ENCODE results near the gene PRKG1. TPM values are rescaled to one million over a fixed set of nuclear protein-coding genes. Genes with fewer than 3 reads are reported as not detected.

PRKG1 gene
- total RNA-seq, 4 donors from 2014 or later: 1.2 to 6.5 (median 2.7) TPM

DNA sequence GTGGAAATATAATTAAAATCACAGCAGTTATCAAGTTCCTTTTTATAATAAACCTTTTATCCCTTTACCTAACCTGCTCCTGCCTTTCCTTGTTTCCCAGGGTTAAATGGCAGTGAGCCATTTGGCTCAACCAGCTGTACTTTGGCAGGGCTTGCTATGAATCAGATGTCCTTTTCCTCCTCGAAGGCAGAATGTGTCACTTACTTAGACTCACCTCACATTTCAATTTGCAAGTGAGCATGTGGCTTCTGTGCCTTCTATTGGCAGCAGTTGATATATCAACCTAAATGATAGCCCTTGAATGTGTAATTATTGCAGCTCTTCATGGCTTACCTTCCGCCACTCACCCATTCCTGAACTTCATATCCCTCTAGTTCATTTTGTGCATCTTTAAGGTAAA is 323.4 kb downstream of the PRKG1 start:
- H3K36me3 ChIP-seq: no peaks in the 10 kb centered on the region
- 37% methylated on average over 2 of the region's 2 CpGs for WGBS
- DNase-seq (ENCODE audit: low spot score in 2 of 2): no peak
- no peak for TF ChIP-seq EP300 (IDR thresholded peaks at IDR 0.05)
- TF ChIP-seq, protein P1, sequence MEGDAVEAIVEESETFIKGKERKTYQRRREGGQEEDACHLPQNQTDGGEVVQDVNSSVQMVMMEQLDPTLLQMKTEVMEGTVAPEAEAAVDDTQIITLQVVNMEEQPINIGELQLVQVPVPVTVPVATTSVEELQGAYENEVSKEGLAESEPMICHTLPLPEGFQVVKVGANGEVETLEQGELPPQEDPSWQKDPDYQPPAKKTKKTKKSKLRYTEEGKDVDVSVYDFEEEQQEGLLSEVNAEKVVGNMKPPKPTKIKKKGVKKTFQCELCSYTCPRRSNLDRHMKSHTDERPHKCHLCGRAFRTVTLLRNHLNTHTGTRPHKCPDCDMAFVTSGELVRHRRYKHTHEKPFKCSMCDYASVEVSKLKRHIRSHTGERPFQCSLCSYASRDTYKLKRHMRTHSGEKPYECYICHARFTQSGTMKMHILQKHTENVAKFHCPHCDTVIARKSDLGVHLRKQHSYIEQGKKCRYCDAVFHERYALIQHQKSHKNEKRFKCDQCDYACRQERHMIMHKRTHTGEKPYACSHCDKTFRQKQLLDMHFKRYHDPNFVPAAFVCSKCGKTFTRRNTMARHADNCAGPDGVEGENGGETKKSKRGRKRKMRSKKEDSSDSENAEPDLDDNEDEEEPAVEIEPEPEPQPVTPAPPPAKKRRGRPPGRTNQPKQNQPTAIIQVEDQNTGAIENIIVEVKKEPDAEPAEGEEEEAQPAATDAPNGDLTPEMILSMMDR (IDR thresholded peaks at IDR 0.05): no peak
- H3K9me3 ChIP-seq: no peaks in the 10 kb centered on the region
- H3K4me3 ChIP-seq: no peak overlapping the region
- H3K4me1 ChIP-seq: peaks cover 9% of the 10 kb centered on the region
- no peak overlapping the region for H3K27ac ChIP-seq
- no peaks in the 10 kb centered on the region for H3K27me3 ChIP-seq

DNA sequence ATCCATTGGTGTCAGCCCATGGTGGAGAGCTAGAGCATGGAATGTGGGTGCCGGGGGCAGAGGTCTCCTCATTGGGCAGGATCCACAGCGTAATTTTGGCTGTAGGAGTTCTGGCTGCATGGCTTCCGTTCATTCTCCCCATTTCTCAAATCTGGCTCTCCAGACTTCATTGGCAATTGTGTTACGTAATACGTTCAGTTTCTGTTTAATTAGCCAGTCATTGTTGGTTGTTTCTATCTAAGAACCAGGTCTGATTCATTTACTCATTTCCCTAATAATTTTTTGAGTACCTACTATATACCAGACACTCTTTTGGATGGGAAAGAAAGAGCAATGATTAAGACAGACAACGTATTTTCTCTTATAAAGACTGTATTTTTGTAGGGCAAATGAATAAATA is 325.6 kb downstream of the PRKG1 start:
- Histone ChIP-seq H3K9me3 (no peaks in the 10 kb centered on the region), H3K27me3 (no peaks in the 10 kb centered on the region), H3K4me3 (no peak overlapping the region), H3K36me3 (no peaks in the 10 kb centered on the region), H3K27ac (no peak overlapping the region), H3K4me1 (peaks cover 9% of the 10 kb centered on the region)
- no peak for DNase-seq (ENCODE audit: low spot score in 2 of 2)
- 86% methylated on average over 6 of the region's 6 CpGs for WGBS
- no peak for TF ChIP-seq POLR2AphosphoS5 (IDR thresholded peaks at IDR 0.05)

DNA sequence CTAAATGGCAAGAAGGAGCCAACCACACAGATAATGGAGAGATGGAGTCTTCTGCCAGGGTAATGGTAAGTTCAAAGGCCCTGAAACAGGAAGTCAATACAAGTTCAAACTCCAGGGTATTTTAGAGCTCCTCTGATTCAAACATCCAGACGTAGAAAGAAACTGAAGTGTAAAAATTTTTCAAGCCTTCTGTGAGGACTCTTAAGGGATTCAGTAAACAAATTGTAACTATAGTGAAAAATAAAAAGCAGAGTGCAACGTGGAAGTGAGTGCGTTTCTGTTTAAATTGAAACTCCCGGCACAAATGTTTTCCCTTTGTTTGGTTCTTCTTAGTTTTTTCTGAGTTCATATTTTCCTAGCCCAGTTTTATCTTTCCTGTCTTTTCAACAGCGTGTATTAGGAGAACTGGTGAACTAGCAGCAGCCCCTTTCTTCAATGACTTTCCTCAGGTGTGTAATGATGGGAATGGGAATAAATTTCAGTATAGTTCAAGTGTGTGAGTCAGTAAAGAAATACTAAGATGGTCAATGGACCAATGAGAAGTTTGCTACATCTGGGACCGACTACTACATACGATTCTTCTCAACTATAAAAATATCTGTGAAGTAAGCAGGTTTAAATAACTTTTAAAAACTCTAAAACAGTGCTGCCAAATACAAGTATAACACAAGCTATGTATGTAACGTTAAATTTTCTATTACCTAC is 326.3 kb downstream of the PRKG1 start:
- H3K27ac ChIP-seq: no peak overlapping the region
- no peaks in the 10 kb centered on the region for H3K9me3 ChIP-seq
- WGBS: 85% methylated on average over 8 of the region's 8 CpGs
- no peak for DNase-seq (ENCODE audit: low spot score in 2 of 2)
- no peaks in the 10 kb centered on the region for H3K36me3 ChIP-seq
- no peaks in the 10 kb centered on the region for H3K27me3 ChIP-seq
- TF ChIP-seq, protein P1 (IDR thresholded peaks at IDR 0.05): no peak
- no peak for TF ChIP-seq POLR2A (IDR thresholded peaks at IDR 0.05)
- peaks cover 12% of the 10 kb centered on the region for H3K4me1 ChIP-seq
- H3K4me3 ChIP-seq: no peak overlapping the region

DNA sequence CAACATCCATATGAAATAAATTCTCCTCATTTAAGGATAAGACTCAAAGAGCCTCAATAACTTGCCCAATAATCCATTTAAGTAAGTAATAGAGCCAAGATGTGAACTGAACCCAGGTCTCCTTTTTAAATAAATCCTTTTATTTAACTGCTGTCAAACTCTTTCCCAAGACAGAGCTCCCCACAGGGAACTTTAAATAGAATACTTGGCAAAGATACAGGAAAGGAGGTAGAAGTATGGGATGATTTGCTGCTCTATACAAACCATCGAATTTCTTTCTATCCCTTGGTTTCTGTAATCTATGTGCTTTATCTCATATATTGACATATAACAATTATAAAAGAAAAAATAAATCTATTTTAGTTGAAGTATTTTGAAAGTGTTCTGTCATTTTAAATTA is 329.2 kb downstream of the PRKG1 start:
- TF ChIP-seq POLR2A (IDR thresholded peaks at IDR 0.05) (no peak), POLR2AphosphoS5 (IDR thresholded peaks at IDR 0.05) (no peak), EP300 (IDR thresholded peaks at IDR 0.05) (no peak)
- TF ChIP-seq, protein P1 (IDR thresholded peaks at IDR 0.05): no peak
- Histone ChIP-seq H3K4me1 (peaks cover 7% of the 10 kb centered on the region), H3K36me3 (no peaks in the 10 kb centered on the region), H3K27ac (no peak overlapping the region), H3K4me3 (no peak overlapping the region), H3K27me3 (no peaks in the 10 kb centered on the region), H3K9me3 (no peaks in the 10 kb centered on the region)
- DNase-seq (ENCODE audit: low spot score in 2 of 2): no peak
- 67% methylated on average over 1 of the region's 1 CpG for WGBS

DNA sequence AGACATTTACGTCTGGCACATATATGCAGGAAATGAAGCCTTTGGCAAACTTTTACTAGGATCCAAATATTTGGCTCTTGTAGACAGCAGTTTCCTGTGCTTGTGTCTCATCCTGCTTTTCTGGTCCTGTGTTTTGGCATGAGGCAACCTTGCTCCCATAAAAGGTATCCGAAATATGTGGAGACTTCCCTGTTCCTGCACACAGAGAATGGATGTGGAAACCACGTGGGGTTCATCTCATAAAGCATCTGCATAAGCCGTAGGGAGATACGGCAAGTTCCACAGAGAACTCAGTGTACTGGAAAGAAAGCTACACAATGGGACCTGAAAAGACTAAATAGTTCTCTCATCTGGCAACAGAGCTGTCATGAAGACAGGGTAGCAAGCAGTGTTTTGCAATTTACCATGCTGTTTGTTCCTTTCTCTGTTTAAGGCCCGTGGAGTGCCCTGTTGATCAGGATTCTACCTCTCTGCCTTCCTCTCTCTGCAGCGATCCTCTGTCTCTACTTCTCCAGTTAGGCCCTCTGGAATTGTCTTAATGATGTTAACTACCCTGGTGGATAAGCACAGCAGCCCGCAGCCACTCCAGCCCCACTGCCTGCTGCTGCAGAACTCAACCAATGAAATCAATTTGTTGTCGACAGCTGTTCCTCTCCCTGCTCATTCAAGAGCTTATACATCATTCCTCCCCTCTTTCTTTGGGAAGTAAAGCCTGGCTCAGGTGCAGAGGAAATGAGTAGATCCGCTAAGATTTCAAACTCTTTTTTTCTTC is 331.5 kb downstream of the PRKG1 start:
- Histone ChIP-seq H3K4me1 (peaks cover 7% of the 10 kb centered on the region), H3K27ac (no peak overlapping the region), H3K27me3 (no peaks in the 10 kb centered on the region), H3K9me3 (no peaks in the 10 kb centered on the region), H3K4me3 (no peak overlapping the region), H3K36me3 (no peaks in the 10 kb centered on the region)
- TF ChIP-seq, protein P1 (IDR thresholded peaks at IDR 0.05): no peak
- TF ChIP-seq EP300 (IDR thresholded peaks at IDR 0.05) (no peak), POLR2A (IDR thresholded peaks at IDR 0.05) (no peak)
- whole genome bisulfite sequencing: 56% methylated on average over 10 of the region's 10 CpGs
- DNase-seq (ENCODE audit: low spot score in 2 of 2): no peak
